Measurements from ENCODE around the gene HHIPL1. TPM values are rescaled to one million over a fixed set of nuclear protein-coding genes. Genes with fewer than 3 reads are reported as not detected.

HHIPL1 gene
- total RNA-seq, 6 experiments from 2014 or later: 0.43 to 1.4 (median 0.66) TPM

DNA sequence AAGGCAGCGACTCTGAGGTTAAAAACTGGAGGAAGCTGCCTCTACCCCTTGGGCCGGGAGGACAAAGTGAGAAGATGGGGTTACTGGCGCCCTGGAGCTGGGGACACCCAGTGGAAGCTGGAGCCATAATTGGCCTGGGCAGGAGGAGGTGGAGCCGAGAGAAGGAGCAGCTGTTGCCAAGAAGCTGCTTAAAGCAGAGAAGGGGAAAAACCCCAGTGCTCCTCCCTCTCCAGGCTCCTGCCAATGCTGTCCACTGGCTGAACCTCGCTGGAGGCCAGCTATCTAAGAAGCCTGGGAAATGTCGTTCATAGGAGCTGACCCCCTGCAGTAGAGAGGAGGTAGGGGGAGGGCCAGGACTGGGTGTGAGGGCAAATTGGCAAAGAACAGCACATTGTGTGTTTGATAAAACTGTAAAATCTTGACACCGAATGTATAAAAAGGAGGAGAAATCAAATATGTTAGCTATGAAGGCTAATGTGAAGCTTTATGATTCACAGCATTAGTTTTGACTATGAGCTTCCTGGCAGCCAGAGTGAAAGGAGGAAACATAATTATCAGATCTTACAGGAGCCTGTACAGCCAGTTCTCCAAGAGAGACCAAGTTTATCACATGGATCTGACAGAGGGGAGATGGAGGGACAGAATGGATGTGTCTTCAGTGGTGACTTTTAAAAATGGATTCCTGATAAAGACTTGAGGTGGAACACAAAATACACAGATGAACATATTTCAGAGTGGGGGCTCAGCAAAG, 9.5 kb downstream of the HHIPL1 start:
- intact Hi-C loops (cut with DNase I): no loop called here
- WGBS (ENCODE audit: insufficient coverage, low coverage, low lambda C conversion rate, missing lambda C conversion rate): 47% methylated on average over 6 of the region's 7 CpGs
- H3K4me3 ChIP-seq: no peak overlapping the region
- no peaks in the 10 kb centered on the region for H3K4me1 ChIP-seq
- no peak for TF ChIP-seq POLR2A (IDR thresholded peaks at IDR 0.05)
- TF ChIP-seq, protein P1, sequence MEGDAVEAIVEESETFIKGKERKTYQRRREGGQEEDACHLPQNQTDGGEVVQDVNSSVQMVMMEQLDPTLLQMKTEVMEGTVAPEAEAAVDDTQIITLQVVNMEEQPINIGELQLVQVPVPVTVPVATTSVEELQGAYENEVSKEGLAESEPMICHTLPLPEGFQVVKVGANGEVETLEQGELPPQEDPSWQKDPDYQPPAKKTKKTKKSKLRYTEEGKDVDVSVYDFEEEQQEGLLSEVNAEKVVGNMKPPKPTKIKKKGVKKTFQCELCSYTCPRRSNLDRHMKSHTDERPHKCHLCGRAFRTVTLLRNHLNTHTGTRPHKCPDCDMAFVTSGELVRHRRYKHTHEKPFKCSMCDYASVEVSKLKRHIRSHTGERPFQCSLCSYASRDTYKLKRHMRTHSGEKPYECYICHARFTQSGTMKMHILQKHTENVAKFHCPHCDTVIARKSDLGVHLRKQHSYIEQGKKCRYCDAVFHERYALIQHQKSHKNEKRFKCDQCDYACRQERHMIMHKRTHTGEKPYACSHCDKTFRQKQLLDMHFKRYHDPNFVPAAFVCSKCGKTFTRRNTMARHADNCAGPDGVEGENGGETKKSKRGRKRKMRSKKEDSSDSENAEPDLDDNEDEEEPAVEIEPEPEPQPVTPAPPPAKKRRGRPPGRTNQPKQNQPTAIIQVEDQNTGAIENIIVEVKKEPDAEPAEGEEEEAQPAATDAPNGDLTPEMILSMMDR (IDR thresholded peaks at IDR 0.05): no peak
- DNase-seq (no peak), ATAC-seq (peak; percentile 53 to 91 (median 60))
- no peaks in the 10 kb centered on the region for H3K27me3 ChIP-seq
- no peaks in the 10 kb centered on the region for H3K9me3 ChIP-seq
- no peak overlapping the region for H3K27ac ChIP-seq
- no peaks in the 10 kb centered on the region for H3K36me3 ChIP-seq

DNA sequence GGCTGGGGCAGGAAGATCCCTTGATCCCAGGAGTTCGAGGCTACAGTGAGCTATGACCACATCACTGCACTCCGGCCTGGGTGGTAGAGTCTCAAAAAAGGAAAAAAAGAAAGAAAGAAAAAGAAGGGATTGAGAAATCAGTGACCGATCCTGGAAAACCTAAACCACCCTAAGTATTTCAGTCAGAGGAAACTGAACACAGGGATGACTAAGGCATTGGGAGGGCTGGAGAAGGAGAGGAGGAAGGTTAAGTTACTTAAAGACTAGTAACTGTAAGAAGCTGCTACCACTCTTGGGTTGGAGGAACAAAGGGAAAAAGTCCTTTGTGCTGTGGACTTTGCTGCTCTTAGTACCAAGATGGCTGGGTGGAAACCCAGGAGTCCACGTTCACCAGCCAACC, 10.6 kb downstream of the HHIPL1 start:
- DNase-seq: no peak
- H3K27ac ChIP-seq: no peak overlapping the region
- intact Hi-C loops (cut with DNase I): no loop called here
- TF ChIP-seq, protein P1 (IDR thresholded peaks at IDR 0.05): no peak
- TF ChIP-seq POLR2A (IDR thresholded peaks at IDR 0.05): no peak
- H3K9me3 ChIP-seq: no peaks in the 10 kb centered on the region
- 94% methylated on average over 2 of the region's 4 CpGs for WGBS (ENCODE audit: insufficient coverage, low coverage, low lambda C conversion rate, missing lambda C conversion rate)
- no peaks in the 10 kb centered on the region for H3K27me3 ChIP-seq
- no peaks in the 10 kb centered on the region for H3K36me3 ChIP-seq
- no peak for ATAC-seq
- H3K4me3 ChIP-seq: no peak overlapping the region
- no peaks in the 10 kb centered on the region for H3K4me1 ChIP-seq

DNA sequence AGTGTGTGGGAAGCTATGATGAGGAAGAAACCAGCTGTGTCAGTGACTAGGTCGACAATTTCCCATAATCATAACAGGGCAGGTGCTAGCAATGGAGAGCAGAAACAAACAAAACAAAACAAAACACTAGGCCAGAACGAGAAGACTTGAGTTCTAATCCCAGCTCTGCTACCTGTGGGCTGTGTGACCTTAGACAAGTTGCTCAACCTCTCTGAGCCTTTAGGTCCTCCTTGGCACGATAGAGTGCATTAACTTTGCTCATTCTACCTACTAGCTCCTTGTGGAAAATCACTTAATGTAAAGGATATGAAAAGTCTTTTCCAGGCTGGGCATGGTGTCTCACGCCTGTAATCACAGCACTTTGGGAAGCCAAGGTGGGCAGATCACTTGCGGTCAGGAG, 11.2 kb downstream of the HHIPL1 start:
- Histone ChIP-seq H3K36me3 (no peaks in the 10 kb centered on the region), H3K9me3 (no peaks in the 10 kb centered on the region), H3K27me3 (no peaks in the 10 kb centered on the region), H3K27ac (no peak overlapping the region), H3K4me1 (no peaks in the 10 kb centered on the region), H3K4me3 (no peak overlapping the region)
- TF ChIP-seq POLR2A (IDR thresholded peaks at IDR 0.05): no peak
- TF ChIP-seq, protein P1 (IDR thresholded peaks at IDR 0.05): no peak
- WGBS (ENCODE audit: insufficient coverage, low coverage, low lambda C conversion rate, missing lambda C conversion rate): 45% methylated on average over 5 of the region's 5 CpGs
- intact Hi-C loops (cut with DNase I): no loop called here
- ATAC-seq (no peak), DNase-seq (no peak)

DNA sequence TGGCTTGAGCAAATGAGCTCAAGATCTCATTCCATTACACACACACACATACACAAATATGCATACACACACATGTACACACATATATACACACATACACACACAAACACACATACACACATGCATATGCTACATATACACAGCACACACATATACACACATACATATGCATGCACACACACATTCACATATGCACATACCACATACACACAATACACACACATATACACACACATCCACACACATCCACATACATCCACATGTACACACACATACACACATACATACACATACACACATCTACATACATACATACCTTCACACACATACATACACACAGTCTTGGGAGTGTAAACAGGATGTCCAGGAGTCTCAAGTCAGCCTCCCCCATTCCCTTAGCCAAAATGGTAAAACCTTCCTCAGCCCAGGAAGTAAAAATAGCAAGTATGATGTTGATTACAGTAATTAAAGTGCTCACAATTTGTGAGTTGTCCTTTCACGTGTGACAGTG, 12.8 kb downstream of the HHIPL1 start:
- no peaks in the 10 kb centered on the region for H3K9me3 ChIP-seq
- no peaks in the 10 kb centered on the region for H3K4me1 ChIP-seq
- no peak overlapping the region for H3K4me3 ChIP-seq
- intact Hi-C loops (cut with DNase I): no loop called here
- no peak for TF ChIP-seq POLR2A (IDR thresholded peaks at IDR 0.05)
- H3K27ac ChIP-seq: no peak overlapping the region
- no peak for ATAC-seq
- no peaks in the 10 kb centered on the region for H3K36me3 ChIP-seq
- WGBS (ENCODE audit: insufficient coverage, low coverage, low lambda C conversion rate, missing lambda C conversion rate): 47% methylated on average over 1 of the region's 1 CpG
- DNase-seq: no peak
- H3K27me3 ChIP-seq: no peaks in the 10 kb centered on the region

DNA sequence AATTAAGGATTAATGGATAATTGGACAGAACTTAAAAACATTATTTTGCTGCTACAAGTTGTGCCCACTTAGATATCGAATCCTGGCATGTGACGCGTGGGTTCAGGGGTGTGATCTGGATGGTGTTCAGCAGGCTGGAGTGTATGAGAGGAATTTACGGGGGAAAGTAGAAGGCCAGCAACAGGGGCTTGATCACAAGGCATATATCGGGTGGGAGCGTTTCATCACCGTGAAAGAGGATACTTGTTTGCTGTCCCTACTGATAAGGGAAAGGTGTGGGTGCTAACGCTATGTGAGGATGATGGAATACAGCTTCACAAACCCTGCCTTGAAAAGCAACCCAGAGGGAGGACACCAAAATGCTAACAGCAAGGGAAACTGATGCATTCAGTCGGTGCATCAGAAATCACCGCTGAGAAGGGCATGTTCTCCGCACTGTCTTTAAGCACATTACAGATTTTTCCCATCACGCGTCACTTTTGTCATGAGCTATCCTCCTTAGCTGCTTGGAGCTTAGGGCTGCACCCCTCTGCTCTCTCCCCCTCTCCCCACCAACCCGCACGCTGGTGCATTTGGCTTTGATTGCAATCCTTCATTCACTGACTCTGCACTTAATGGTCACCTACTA, 13.4 kb downstream of the HHIPL1 start:
- H3K9me3 ChIP-seq: no peaks in the 10 kb centered on the region
- 57% methylated on average over 15 of the region's 15 CpGs for WGBS (ENCODE audit: insufficient coverage, low coverage, low lambda C conversion rate, missing lambda C conversion rate)
- intact Hi-C loops (cut with DNase I): no loop called here
- H3K4me1 ChIP-seq: no peaks in the 10 kb centered on the region
- ATAC-seq (no peak), DNase-seq (no peak)
- no peaks in the 10 kb centered on the region for H3K36me3 ChIP-seq
- TF ChIP-seq, protein P1 (IDR thresholded peaks at IDR 0.05): no peak
- no peak for TF ChIP-seq POLR2A (IDR thresholded peaks at IDR 0.05)
- no peak overlapping the region for H3K27ac ChIP-seq
- H3K27me3 ChIP-seq: no peaks in the 10 kb centered on the region
- no peak overlapping the region for H3K4me3 ChIP-seq
